A549 (cell line): ENCODE data around the gene PSIP1. TPM values are rescaled to one million over a fixed set of nuclear protein-coding genes. Genes with fewer than 3 reads are reported as not detected.
A peak's percentile ranks its signal among the peaks of the same experiment; 100 is the strongest.

Experiments used
- ATAC-seq, 2 experiments: fragments of 200-7000 bp in 1 of 2; fragments of >200 bp in 1 of 2; cut with Nextera tagmentation in 1 of 2; cut with Tn5 transposase in 1 of 2; 3 replicates each; pipeline versions ENCODE4 v1.8.0 to v1.9.1; 2018 to 2020; ENCODE audit warnings: mild to moderate bottlenecking in 1 of 2, moderate library complexity in 1 of 2
- CTCF ChIA-PET: fragments of 300-600 bp; sonication (Branson Sonifier 250); formaldehyde crosslinking; extraction: SDS; loops from one replicate; lab custom pipeline; 2021; ENCODE audit warnings: antibody characterized with exemption, inconsistent platforms; lab: Yijun Ruan, JAX
- POLR2A ChIA-PET: fragments of 350-600 bp; formaldehyde crosslinking; extraction: SDS; loops from one replicate; lab custom pipeline; 2021; ENCODE audit warnings: antibody characterized with exemption, inconsistent platforms; lab: Yijun Ruan, JAX
- DNase-seq, 2 experiments: peaks; one replicate each; pipeline versions ENCODE4 v3.0.0 to v3.0.0-alpha.2; 2011 to 2016; ENCODE audit warnings: low read depth in 1 of 2, low spot score in 1 of 2
- FAIRE-seq: peaks from 2 replicates; lab custom pipeline; 2011; peaks lifted over from hg19 to GRCh38; lab: Jason Lieb, UNC
- H3K27ac ChIP-seq, 2 experiments: fragments of >200 bp; sonication (Bioruptor Twin); formaldehyde crosslinking; 3 replicates each; pipeline ENCODE4 v1.5.1; 2016 to 2017
- H3K4me1 ChIP-seq: fragments of >200 bp; sonication (Bioruptor Twin); formaldehyde crosslinking; 3 replicates; pipeline ENCODE4 v1.6.1; 2016
- H3K4me2 ChIP-seq: fragments of >200 bp; sonication (Bioruptor Twin); formaldehyde crosslinking; 3 replicates; pipeline ENCODE4 v1.6.1; 2016
- H3K4me3 ChIP-seq: fragments of >200 bp; sonication (Bioruptor Twin); formaldehyde crosslinking; 3 replicates; pipeline ENCODE4 v1.5.1; 2016
- H3K9me3 ChIP-seq: fragments of >200 bp; sonication (Bioruptor Twin); formaldehyde crosslinking; 3 replicates; pipeline ENCODE4 v1.6.1; 2016
- CBX8 ChIP-seq: fragments of 200-600 bp; sonication (generic); IDR thresholded peaks from 2 replicates; pipeline ENCODE4 v1.6.1; 2016
- CEBPB ChIP-seq, 2 experiments: fragments of >200 bp in 1 of 2; sonication (Bioruptor Twin) in 1 of 2; formaldehyde crosslinking in 1 of 2; IDR thresholded peaks; 2 replicates each; pipeline ENCODE4 v1.6.1; 2012 to 2016
- CHD2 ChIP-seq: fragments of 150-350 bp; IDR thresholded peaks from 2 replicates; pipeline ENCODE4 v1.6.1; 2014; ENCODE audit warnings: low read length; ENCODE audit not compliant: partially characterized antibody
- FOSL2 ChIP-seq, 2 experiments: fragments of 450-650 bp in 1 of 2; fragments of >200 bp in 1 of 2; sonication (Bioruptor Twin) in 1 of 2; formaldehyde crosslinking; IDR thresholded peaks; 2 replicates each; pipeline versions ENCODE4 v1.5.0 to v1.6.1; 2016 to 2020; ENCODE audit warnings: mild to moderate bottlenecking in 1 of 2, moderate library complexity in 1 of 2
- GATA3 ChIP-seq: IDR thresholded peaks from 2 replicates; pipeline ENCODE4 v1.6.1; 2012; ENCODE audit warnings: borderline replicate concordance
- HDAC2 ChIP-seq: fragments of 200-600 bp; sonication (generic); IDR thresholded peaks from 2 replicates; pipeline ENCODE4 v1.6.1; 2016
- HEYL ChIP-seq: fragments of 250-450 bp; sonication (Bioruptor Pico); IDR thresholded peaks from 2 replicates; pipeline ENCODE4 v1.8.0; 2021; ENCODE audit warnings: mild to moderate bottlenecking, moderate library complexity
- HOXA7 ChIP-seq: fragments of 250-450 bp; sonication (Bioruptor Pico); IDR thresholded peaks from 2 replicates; pipeline ENCODE4 v1.5.0; 2020; ENCODE audit warnings: mild to moderate bottlenecking, moderate library complexity
- JUN ChIP-seq, 2 experiments: fragments of >200 bp; sonication (Bioruptor Twin); formaldehyde crosslinking; IDR thresholded peaks; 2 replicates in 1 of 2; 3 replicates in 1 of 2; pipeline ENCODE4 v1.6.1; 2016 to 2017
- KDM1A ChIP-seq: fragments of 200-600 bp; sonication (generic); IDR thresholded peaks from 2 replicates; pipeline ENCODE4 v1.6.1; 2016; ENCODE audit warnings: low read depth, mild to moderate bottlenecking
- MAZ ChIP-seq: fragments of 150-350 bp; IDR thresholded peaks from 2 replicates; pipeline ENCODE4 v1.6.1; 2014; ENCODE audit warnings: antibody characterized with exemption, low read depth, low read length, borderline replicate concordance
- MYC ChIP-seq: IDR thresholded peaks from 2 replicates; pipeline ENCODE4 v1.6.1; 2012; ENCODE audit warnings: mild to moderate bottlenecking, inconsistent platforms, low read length, improper control_type of control experiment, borderline replicate concordance
- PHF8 ChIP-seq: fragments of 200-600 bp; sonication (generic); IDR thresholded peaks from 2 replicates; pipeline ENCODE4 v1.6.1; 2016; ENCODE audit warnings: low read depth, mild to moderate bottlenecking, antibody characterized with exemption, moderate library complexity, borderline replicate concordance
- RNF2 ChIP-seq: fragments of 200-600 bp; sonication (generic); IDR thresholded peaks from 2 replicates; pipeline ENCODE4 v1.6.1; 2016; ENCODE audit warnings: low read depth, mild to moderate bottlenecking, antibody characterized with exemption, moderate library complexity, borderline replicate concordance
- ZNF302 ChIP-seq: fragments of 250-450 bp; sonication (Bioruptor Pico); IDR thresholded peaks from 2 replicates; pipeline ENCODE4 v1.9.0; 2021; ENCODE audit warnings: inconsistent platforms, mild to moderate bottlenecking, moderate library complexity
- WGBS: methylation state at CpG from one replicate; pipeline ENCODE4 v1.1.6; 2017; ENCODE audit errors: missing lambda C conversion rate; 5-methylcytosine and 5-hydroxymethylcytosine counted together
- polyA plus RNA-seq, 4 experiments: library from polyadenylated mRNA; depleted of rRNA in 3 of 4; stranded (reverse); fragments of >200 nt; fragmentation: RNase III in 1 of 4; extraction: RNeasy Plus Mini Kit Qiagen cat#74134 plus additional on column Dnase treatment in 1 of 4; gene quantifications; 2 replicates in 3 of 4; 3 replicates in 1 of 4; pipeline ENCODE4 v1.2.3, GENCODE V29; 2011 to 2017
- TF ChIP-seq, protein P1 (sequence below): fragments of >200 bp; sonication (Bioruptor Twin); formaldehyde crosslinking; IDR thresholded peaks from 3 replicates; pipeline ENCODE4 v1.5.1; 2016
- TF ChIP-seq, protein P2 (sequence below): fragments of >200 bp; sonication (Bioruptor Twin); formaldehyde crosslinking; IDR thresholded peaks from 3 replicates; pipeline ENCODE4 v1.6.1; 2016
- TF ChIP-seq, protein P3 (sequence below): fragments of 150-350 bp; IDR thresholded peaks from 2 replicates; pipeline ENCODE4 v1.6.1; 2014; ENCODE audit warnings: low read depth, mild to moderate bottlenecking, low read length
- TF ChIP-seq, protein P4 (sequence below): fragments of 450-650 bp; IDR thresholded peaks from 2 replicates; pipeline ENCODE4 v1.6.1; 2014; ENCODE audit warnings: antibody characterized with exemption
- TF ChIP-seq, protein P5 (sequence below): fragments of 200-600 bp; sonication (generic); IDR thresholded peaks from 2 replicates; pipeline ENCODE4 v1.6.1; 2016; ENCODE audit warnings: antibody characterized with exemption, mild to moderate bottlenecking, moderate library complexity

The PSIP1 gene
- polyA plus RNA-seq, 2 of the 4 experiments (the other 2 are of a cell fraction), result 84.2 to 119 TPM

DNA sequence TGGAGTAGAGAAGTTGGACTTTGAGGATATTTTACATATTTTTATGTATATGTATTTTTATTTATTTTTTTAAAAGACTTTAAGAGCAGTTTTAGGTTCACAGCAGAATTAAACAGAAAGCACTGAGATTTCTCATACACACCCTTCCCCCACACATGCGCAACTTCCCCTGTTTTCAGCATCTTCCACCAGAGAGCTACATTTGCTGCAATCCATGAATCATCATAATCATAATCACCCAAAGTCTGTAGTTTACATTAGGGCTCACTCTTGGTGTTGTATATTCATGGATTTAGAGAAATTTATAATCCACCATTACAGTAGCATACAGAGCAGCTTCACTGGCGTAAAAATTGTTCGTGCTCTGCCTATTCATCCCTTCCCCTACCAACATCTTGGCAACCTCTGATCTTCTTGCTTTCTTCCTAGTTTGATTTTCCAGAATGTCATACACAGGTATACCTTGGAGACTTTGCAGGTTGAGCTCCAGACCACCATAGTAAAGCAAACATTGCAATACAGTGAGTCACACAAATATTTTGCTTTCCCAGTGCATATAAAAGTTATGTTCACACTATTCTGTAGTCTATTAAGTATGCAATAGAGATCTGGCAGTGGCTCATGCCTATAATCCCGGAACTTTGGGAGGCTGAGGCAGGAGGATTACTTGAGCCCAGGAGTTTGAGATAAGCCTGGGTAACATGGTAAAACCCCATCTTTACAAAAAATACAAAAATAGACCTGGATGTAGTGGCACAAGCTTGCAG lies 32.5 kb upstream of the PSIP1 start:
- WGBS, result 56% methylated on average over 4 of the region's 4 CpGs
- ATAC-seq (peak in 1 of 2 experiments; percentile 62; a peak in 4 of 6 replicates), DNase-seq (peak in 1 of 2 experiments; percentile 16), FAIRE-seq (no peak)
- Histone ChIP-seq H3K9me3 (no peaks in the 10 kb centered on the region), H3K4me3 (no peak overlapping the region), H3K27ac (no peak overlapping the region), H3K4me2 (peak overlapping the region; percentile 49), H3K4me1 (peaks cover 16% of the 10 kb centered on the region)
- POLR2A ChIA-PET, result interaction anchor here (0.8 to 2.4 kb wide), 3 partner anchors 10 to 32 kb away, joined by 3 to 15 read pairs (median 3); partner anchors contain the start of genes CCDC171 and PSIP1
- TF ChIP-seq, protein P1, sequence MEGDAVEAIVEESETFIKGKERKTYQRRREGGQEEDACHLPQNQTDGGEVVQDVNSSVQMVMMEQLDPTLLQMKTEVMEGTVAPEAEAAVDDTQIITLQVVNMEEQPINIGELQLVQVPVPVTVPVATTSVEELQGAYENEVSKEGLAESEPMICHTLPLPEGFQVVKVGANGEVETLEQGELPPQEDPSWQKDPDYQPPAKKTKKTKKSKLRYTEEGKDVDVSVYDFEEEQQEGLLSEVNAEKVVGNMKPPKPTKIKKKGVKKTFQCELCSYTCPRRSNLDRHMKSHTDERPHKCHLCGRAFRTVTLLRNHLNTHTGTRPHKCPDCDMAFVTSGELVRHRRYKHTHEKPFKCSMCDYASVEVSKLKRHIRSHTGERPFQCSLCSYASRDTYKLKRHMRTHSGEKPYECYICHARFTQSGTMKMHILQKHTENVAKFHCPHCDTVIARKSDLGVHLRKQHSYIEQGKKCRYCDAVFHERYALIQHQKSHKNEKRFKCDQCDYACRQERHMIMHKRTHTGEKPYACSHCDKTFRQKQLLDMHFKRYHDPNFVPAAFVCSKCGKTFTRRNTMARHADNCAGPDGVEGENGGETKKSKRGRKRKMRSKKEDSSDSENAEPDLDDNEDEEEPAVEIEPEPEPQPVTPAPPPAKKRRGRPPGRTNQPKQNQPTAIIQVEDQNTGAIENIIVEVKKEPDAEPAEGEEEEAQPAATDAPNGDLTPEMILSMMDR, result no peak
- TF ChIP-seq, protein P2, sequence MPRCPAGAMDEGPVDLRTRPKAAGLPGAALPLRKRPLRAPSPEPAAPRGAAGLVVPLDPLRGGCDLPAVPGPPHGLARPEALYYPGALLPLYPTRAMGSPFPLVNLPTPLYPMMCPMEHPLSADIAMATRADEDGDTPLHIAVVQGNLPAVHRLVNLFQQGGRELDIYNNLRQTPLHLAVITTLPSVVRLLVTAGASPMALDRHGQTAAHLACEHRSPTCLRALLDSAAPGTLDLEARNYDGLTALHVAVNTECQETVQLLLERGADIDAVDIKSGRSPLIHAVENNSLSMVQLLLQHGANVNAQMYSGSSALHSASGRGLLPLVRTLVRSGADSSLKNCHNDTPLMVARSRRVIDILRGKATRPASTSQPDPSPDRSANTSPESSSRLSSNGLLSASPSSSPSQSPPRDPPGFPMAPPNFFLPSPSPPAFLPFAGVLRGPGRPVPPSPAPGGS, result no peak
- TF ChIP-seq JUN (IDR thresholded peaks at IDR 0.05) (no peak), PHF8 (no peak), CEBPB (IDR thresholded peaks at IDR 0.05) (peak in 1 of 2 experiments; percentile 2; a peak in 1 of 4 replicates), MAZ (no peak), HEYL (CRISPR knock-in tag) (no peak), FOSL2 (IDR thresholded peaks at IDR 0.05) (no peak), FOSL2 (CRISPR knock-in tag; IDR thresholded peaks at IDR 0.05) (peak; percentile 34; the same call in 1 of the 2 replicates), CHD2 (no peak)
- TF ChIP-seq, protein P3, sequence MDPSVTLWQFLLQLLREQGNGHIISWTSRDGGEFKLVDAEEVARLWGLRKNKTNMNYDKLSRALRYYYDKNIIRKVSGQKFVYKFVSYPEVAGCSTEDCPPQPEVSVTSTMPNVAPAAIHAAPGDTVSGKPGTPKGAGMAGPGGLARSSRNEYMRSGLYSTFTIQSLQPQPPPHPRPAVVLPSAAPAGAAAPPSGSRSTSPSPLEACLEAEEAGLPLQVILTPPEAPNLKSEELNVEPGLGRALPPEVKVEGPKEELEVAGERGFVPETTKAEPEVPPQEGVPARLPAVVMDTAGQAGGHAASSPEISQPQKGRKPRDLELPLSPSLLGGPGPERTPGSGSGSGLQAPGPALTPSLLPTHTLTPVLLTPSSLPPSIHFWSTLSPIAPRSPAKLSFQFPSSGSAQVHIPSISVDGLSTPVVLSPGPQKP, result no peak
- CTCF ChIA-PET, result interaction anchor here (0.7 to 1.8 kb wide), 3 partner anchors 9 to 10 kb away, joined by 3 to 5 read pairs (median 4); partner anchors contain the start of gene CCDC171

DNA sequence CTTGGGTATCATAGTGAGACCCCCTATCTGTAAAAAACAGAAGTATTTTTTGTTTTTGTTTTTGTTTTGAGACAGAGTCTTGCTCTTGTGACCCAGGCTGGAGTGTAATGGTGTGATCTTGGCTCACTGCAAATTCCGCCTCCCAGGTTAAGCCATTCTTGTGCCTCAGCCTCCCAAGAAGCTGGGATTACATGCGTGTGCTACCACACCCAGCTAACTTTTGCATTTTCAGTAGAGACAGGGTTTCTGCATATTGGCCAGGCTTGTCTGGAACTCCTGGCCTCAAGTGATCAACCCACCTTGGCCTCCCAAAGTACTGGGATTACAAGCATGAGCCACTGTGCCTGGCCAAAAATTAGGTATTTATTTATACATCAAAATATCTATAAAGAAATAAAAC lies 31.9 kb upstream of the PSIP1 start:
- WGBS, result 93% methylated on average over 2 of the region's 2 CpGs
- CTCF ChIA-PET, result interaction anchor here (1.0 to 1.8 kb wide), 2 partner anchors 9 to 10 kb away, joined by 3 to 5 read pairs; partner anchors contain the start of gene CCDC171
- no peak for TF ChIP-seq CBX8
- no peak for ATAC-seq
- Histone ChIP-seq H3K9me3 (no peaks in the 10 kb centered on the region), H3K4me1 (peaks cover 16% of the 10 kb centered on the region), H3K4me2 (peak overlapping the region; percentile 49), H3K4me3 (no peak overlapping the region), H3K27ac (0 out of 6 replicates have a peak overlapping the region, but pooled peaks of 1 of the 2 experiments have one; percentile 33)
- no peak for DNase-seq
- POLR2A ChIA-PET, result interaction anchor here (0.8 to 2.4 kb wide), 3 partner anchors 10 to 32 kb away, joined by 3 to 15 read pairs (median 3); partner anchors contain the start of genes CCDC171 and PSIP1
- FAIRE-seq, result no peak

DNA sequence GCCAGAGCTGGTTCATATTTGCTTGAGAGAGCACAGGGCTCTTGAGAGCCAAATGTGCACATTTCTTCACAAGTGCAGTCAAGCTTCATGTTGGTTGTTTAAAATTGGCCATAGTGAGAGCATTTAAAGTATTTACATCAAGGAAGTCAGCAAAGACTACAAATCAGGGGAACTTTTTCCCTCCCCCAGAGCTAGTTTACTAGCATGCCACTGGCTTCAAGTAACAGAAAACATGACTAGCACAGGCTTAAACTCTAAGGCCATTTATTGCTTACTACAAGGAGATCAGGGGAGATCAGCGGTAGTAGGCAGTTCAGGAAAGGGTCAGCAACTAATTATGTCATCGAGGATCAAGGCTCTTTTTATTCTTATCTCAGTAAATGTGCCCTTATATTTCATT lies 31.1 kb upstream of the PSIP1 start:
- POLR2A ChIA-PET, result no interaction called here
- DNase-seq, result no peak
- CTCF ChIA-PET, result interaction anchor here (1.3 to 1.8 kb wide), 2 partner anchors 9 to 11 kb away, joined by 3 to 5 read pairs; partner anchors contain the start of gene CCDC171
- no peak for ATAC-seq
- FAIRE-seq, result no peak
- Histone ChIP-seq H3K4me1 (peaks cover 16% of the 10 kb centered on the region), H3K4me2 (no peak overlapping the region), H3K4me3 (no peak overlapping the region), H3K9me3 (no peaks in the 10 kb centered on the region), H3K27ac (no peak overlapping the region)
- WGBS, result 45% methylated on average over 2 of the region's 2 CpGs
- TF ChIP-seq KDM1A (no peak), MYC (no peak), HDAC2 (no peak), HOXA7 (no peak), ZNF302 (no peak), GATA3 (no peak), RNF2 (no peak)
- TF ChIP-seq, protein P4, sequence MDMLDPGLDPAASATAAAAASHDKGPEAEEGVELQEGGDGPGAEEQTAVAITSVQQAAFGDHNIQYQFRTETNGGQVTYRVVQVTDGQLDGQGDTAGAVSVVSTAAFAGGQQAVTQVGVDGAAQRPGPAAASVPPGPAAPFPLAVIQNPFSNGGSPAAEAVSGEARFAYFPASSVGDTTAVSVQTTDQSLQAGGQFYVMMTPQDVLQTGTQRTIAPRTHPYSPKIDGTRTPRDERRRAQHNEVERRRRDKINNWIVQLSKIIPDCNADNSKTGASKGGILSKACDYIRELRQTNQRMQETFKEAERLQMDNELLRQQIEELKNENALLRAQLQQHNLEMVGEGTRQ, result no peak
- TF ChIP-seq, protein P3, result no peak
- TF ChIP-seq, protein P5, sequence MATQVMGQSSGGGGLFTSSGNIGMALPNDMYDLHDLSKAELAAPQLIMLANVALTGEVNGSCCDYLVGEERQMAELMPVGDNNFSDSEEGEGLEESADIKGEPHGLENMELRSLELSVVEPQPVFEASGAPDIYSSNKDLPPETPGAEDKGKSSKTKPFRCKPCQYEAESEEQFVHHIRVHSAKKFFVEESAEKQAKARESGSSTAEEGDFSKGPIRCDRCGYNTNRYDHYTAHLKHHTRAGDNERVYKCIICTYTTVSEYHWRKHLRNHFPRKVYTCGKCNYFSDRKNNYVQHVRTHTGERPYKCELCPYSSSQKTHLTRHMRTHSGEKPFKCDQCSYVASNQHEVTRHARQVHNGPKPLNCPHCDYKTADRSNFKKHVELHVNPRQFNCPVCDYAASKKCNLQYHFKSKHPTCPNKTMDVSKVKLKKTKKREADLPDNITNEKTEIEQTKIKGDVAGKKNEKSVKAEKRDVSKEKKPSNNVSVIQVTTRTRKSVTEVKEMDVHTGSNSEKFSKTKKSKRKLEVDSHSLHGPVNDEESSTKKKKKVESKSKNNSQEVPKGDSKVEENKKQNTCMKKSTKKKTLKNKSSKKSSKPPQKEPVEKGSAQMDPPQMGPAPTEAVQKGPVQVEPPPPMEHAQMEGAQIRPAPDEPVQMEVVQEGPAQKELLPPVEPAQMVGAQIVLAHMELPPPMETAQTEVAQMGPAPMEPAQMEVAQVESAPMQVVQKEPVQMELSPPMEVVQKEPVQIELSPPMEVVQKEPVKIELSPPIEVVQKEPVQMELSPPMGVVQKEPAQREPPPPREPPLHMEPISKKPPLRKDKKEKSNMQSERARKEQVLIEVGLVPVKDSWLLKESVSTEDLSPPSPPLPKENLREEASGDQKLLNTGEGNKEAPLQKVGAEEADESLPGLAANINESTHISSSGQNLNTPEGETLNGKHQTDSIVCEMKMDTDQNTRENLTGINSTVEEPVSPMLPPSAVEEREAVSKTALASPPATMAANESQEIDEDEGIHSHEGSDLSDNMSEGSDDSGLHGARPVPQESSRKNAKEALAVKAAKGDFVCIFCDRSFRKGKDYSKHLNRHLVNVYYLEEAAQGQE, result no peak
